NCI-H526 (cell line): Measurements from ENCODE around the gene HSPE1.
"Not testable (repeated sequence)": the region's sequence is repeated elsewhere in the genome, so short reads cannot be mapped to it uniquely, and the experiment has no call there.

Experiments
- DNase-seq, 2 experiments: peaks; one replicate each; lab custom pipeline; 2025; lab: John Stamatoyannopoulos, UW

HSPE1 gene

GRCh38 chr2:197498235-197498936 is 1.8 kb upstream of the HSPE1 start:
- DNase-seq: no peak

DNA sequence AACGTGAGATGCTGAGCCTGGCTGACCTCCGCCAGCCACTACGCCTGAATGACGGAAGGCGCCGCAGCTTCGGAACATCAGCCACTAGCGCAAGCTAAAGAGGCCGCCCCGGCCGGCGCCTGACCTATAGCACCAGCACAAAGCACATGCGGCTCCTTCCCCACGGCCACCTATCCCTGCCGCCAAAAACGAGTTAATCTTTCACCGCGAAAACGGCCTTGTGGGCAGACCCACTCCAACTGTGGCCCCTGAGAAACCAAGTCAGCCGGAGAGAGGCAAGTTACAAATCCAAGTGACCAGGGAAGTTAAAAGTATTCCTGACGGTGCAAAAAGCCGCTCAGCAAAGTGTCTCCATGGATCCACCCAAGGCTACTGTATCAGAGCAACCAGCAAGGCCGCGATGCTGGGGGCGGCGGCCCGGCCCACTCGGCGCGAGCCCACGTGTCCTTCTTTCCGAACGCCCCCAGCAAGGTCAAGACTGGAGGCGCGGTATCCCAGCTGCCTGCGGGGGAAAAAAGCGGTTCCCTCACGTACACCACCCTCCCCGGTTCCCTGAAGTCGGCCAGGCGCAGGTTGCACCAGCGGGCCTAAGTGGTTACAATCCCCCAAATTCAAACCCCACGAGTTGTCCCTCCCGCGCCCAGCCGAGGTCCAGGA is 1.1 kb upstream of the HSPE1 start:
- peak; percentile 44 to 72 for DNase-seq

DNA sequence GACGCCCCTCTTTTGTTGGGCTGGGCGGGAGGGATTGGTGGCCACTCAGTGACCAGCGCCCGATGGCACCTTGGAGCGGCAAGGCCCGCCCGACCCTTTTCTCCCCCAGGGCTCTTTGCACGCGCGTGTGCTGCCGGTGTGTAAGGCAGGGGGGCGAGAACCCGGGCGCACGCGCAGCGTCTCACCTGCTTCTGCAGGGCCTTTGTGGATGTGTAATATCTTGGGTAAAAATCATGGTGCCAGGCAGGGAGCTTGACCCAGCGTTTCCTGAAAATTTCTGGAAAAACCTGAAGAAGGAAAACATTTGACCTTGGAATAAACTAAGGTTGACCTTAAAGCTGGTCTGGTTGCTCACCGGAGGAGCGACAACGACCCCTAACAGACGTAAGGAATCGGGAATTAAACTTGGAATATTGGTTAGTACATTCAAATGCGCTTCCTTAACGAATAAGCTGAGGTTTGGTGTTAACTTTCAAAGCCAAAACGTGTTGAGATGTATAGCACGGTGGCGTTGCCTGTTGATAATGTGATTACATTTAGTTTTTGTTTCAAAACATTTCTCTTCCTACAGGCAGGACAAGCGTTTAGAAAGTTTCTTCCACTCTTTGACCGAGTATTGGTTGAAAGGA is 438 bp downstream of the HSPE1 start:
- DNase-seq: peak in 1 of 2 experiments; percentile 81

DNA sequence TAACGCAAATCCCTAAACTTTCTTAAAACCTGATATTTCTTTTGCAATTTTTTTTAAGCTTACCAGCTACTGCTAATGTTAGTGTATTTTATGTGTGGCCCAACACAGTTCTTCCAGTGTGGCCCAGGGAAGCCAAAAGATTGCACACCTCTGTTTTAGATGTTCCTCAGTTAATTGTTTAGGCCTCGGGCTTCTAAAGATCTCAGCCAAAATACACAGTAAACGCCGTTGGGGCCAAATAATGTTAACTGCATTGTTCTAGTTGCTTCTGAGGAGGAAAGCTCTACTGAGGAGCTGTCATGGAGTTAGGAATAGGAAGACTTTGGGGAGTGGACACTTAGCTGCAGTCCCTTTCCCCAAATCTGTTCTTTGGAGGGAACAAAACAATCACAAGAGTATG is 2.0 kb downstream of the HSPE1 start:
- DNase-seq: no peak

DNA sequence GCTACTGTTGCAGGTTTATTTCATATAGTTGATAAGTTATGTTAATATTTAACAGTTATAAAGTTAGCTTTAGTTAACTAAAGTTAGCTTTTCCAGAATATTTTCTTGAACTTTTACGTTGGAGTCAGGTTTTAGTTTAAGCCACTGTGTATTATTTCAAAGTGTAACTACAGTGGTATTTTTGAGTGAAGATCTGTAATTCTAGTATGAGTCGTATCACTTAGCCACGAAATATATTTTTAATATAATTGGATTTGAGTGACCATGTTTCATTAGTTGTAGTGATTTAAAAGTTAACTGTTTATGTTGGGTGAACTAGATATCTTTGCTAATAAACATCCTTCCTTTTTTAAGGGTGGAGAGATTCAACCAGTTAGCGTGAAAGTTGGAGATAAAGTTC is 2.5 kb downstream of the HSPE1 start:
- no peak for DNase-seq

DNA sequence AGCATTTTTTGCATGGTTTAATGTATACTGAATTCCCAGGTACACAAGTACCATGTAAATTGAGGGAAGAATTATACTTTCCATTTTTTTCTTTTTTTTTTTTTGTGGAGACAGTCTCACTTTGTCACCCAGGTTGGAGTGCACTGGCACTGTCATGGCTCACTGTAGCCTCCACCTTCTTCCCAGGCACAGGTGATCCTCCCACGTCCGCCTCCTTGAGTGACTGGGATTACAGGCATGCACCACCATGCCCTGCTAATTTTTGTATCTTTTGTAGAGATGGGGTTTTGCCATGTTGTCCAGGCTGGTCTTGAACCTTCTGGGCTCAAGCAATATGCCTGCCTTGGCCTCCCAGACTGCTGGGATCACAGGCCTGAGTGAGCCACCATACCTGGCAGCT is 3.8 kb downstream of the HSPE1 start:
- no peak for DNase-seq

DNA sequence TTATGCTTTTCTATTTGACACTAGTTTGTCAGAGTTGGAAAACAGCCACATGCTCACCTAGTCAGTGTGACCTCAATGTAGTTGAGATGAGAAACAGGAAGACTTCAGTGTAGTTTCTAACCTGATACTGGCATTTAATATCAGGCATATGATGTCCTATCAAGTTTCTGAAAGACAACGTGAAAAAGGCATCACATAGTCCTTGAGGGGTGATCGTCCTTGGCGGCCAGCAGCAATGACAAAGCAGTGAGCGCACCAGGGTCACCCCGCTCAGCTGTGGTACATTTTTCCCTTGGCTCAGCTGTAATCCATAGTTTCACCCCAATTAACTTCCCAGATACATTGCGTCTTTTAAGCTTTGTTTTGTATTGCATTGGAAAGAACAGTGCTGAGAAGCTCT is 4.3 kb downstream of the HSPE1 start:
- no peak for DNase-seq

- no peak for DNase-seq
Measured at GRCh38 chr2:197506658-197507057, 6.5 kb downstream of the HSPE1 start.

GRCh38 chr2:197513915-197514314 is 13.7 kb downstream of the HSPE1 start:
- no peak for DNase-seq

- DNase-seq: peak in 1 of 2 experiments; percentile 3
Measured at GRCh38 chr2:197514754-197515153, 14.6 kb downstream of the HSPE1 start.

DNA sequence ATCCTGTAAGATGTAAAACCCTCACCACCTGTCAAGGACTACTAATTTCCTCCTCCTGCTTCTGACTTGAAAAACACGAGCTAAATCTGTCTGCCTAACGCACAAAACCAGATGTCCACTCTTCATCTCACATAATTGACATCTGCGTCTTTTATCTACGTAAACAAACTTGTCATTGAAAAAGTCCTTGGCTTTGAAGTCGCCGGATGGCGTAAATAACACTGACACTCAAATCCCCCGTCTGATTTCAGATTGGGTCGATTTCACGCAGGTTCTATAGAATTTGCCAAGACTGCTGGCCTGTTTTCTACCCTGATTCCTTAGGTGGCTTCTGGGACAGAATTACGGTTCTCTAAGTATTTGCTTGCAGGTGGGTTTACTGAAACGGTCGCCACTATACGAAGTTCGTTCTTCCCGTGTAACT is 15.1 kb downstream of the HSPE1 start:
- peak in 1 of 2 experiments; percentile 27 for DNase-seq

DNA sequence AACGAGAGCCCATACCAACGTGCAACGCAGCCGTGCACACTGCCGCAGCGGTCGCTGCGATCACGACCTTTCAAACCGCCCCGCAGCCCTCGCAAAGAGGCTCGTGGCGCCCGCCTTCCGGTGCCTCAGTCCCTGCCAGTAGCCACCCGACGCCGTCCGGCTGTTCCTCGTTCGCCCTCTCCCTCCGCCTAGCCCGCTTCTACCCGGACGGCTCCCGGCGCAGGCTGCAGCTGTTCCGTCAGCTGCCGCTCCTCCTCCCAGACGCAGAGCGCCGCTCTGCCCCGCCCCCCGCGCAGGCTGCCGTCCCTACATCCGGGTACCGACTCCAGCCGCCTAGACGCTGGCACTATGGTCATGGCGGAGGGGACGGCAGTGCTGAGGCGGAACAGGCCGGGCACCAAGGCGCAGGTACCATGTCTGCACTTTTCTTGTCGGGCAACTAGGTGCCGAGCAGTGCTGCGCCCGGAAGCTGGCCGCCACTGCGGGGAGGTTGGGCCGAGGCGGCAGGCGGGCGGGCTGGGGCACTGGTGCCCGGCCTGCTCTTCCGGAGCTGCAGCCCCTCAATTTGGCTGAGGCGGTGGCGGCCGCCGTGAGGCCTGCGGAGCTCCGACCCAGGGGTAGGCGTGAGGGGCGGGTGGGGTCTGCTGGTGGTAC is 15.7 kb downstream of the HSPE1 start, which contains the start of gene MOB4:
Gene MOB4 (plus strand): TSS at position 328 of the 654 bp plus-strand sequence. CDS start 21 bp downstream, at position 349.
- DNase-seq: peak; percentile 85 to 98

DNA sequence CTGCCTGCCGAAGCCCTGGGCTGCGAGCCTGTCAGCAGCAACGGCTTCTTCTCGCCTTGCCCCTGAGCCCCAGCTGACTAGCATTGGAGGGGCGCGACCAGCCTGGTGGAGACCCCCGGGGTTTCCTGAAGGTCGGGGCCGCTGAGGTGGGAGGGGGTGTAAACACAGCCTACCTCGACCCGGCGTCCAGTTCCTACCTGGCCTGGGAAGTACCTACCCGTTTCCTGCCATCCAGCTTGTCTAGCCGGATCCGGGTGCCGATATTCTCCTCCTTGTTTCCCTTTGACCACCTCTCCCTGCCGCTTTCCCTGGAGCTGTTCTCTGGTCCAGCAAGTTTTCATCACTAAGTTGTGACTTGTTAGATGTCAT is 16.2 kb downstream of the HSPE1 start:
- peak; percentile 13 to 65 for DNase-seq

DNA sequence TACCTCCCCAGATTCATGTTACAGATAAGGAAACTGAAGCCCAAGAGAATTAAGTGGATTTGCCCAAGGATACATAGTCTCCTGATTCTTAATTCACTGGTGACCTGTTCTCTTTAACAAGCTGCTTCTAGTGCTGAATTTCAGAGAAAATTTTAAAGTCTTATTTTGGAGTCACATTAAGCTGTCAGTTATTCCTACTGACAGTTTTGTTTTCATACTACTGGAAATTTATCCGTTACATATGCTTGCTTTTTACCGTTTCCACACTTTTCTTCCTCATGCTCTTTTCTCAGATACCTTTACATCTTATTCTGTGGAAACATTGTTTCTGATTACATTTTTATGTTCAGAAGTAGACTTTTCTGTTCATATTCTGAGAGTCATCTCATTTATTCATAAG is 17.0 kb downstream of the HSPE1 start:
- no peak for DNase-seq

DNA sequence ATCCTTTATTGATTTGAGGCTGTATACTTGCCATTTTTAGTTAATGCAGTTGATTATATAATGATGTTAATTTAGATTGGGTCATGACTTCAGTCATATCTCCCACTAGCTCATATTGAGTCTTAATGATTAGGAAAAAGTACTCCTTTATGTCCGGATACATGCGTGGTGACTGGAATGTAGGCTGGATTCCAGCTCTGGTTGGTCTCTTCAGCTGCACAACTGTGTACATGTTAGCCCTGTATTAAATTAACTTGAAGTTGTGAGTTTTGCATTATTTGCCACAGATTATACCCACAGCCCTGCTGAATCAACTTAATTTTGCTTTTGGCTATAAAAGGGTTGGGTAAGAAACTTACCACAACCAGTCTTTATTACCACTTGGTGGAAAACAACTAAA is 38.2 kb downstream of the HSPE1 start:
- no peak for DNase-seq

- no peak for DNase-seq
Measured at GRCh38 chr2:197539734-197540133, 39.6 kb downstream of the HSPE1 start.

DNA sequence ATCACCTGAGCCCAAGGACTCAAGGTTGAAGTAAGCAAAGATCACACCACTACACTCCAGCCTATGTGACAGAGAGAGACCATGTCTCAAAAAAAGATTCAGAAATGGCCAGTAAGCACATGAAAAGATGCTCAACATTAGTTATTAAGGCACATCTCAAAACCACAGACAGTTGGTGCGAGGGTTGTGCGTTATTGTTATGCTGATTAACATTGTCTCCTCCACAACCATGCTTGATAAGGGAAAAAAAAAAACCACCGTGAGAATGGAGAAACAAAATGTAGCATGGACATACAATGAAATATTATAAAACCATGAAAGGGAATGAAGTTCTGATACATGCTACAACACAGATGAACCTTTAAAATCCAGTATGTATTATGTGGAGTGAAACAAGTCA is 43.0 kb downstream of the HSPE1 start:
- no peak for DNase-seq

DNA sequence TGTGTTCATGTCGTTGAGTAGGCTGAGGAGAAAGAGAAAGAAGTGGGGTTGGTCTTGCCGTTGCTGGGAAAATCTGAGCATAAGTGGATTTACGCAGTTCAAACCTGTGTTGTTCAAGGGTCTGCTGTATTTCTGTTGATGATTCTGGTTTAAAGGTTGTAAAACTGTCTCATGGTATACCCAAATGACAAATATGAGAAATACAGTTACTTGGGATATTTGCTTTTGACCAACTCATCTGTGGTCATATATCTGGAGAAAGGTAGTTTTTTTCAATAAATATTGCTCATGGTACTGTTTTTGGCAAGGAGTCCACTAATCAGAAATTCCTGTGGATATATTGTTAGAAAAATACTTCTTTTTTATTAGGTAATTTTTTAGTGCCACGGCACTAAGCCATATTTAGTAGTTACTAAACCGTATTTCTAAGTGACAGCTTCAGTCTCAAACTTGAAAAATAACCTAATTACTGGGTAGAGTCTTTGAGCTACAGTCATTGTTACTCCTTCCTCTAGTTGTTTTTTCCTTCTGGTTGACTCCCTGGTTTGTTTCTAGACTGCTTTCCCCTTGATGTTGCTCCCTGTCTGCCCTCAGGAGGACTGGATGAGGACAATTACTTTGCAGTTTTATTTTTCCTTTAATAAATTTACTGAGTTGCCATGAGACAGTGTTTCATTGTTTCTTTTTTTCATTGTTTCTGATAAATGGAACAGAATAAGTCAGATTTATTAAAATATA is 47.2 kb downstream of the HSPE1 start:
- DNase-seq: no peak

GRCh38 chr2:197548582-197548981 is 48.4 kb downstream of the HSPE1 start:
- DNase-seq: no peak

DNA sequence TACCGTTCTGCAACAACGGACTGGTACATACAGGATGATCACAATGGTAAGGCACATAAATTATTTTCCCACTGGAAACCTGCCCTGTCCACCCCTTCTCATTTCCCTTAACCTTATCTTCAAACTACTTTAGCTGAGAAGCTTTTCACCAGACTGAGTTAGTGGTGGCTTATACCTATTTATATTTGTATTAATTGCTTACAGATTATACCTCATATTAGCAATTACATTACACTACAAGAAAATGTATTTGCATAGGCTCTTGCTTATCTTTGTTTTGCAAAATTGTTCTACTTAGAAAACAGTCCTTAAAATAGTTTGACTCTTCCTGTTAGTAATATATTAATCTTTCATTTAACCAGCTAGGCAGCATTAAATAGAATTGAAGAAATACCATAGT is 51.1 kb downstream of the HSPE1 start:
- not testable (repeated sequence) for DNase-seq
